HEK293T (cell line): ENCODE measurements around the gene HSPB7.

Experiments
- BHLHE40 ChIP-seq: fragments of 450-650 bp; IDR thresholded peaks from 2 replicates; pipeline ENCODE4 v1.6.1; 2016; ENCODE audit warnings: mild to moderate bottlenecking, moderate library complexity, borderline replicate concordance
- FOXM1 ChIP-seq: fragments of 450-650 bp; IDR thresholded peaks from 2 replicates; pipeline ENCODE4 v1.6.1; 2017; ENCODE audit warnings: mild to moderate bottlenecking, borderline replicate concordance
- HDGF ChIP-seq: fragments of 450-650 bp; IDR thresholded peaks from 2 replicates; pipeline ENCODE4 v1.6.1; 2017; ENCODE audit warnings: antibody characterized with exemption, borderline replicate concordance
- TF ChIP-seq, protein P1 (sequence below): fragments of 450-650 bp; IDR thresholded peaks from 2 replicates; pipeline ENCODE4 v1.6.1; 2016

DNA sequence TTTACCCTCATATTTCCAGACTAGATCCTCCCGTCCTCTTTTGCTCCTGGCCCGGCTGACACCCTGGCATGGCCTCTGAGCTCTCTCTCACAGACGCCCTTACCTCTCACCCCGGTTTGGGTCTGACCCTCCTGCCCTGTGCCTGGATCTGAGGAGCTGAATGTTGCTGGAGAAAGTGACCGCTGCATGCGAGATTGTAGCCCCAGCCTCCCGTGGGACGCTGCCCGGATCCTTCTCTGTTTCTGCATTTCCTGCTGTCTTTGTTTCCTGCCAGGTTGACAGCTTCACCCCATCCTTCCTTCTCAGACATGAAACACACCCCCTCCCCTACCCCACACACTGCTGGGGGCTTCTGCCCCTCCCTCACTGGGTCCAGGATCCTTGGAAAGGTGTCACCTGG, 46.1 kb upstream of the HSPB7 start:
- TF ChIP-seq, protein P1, sequence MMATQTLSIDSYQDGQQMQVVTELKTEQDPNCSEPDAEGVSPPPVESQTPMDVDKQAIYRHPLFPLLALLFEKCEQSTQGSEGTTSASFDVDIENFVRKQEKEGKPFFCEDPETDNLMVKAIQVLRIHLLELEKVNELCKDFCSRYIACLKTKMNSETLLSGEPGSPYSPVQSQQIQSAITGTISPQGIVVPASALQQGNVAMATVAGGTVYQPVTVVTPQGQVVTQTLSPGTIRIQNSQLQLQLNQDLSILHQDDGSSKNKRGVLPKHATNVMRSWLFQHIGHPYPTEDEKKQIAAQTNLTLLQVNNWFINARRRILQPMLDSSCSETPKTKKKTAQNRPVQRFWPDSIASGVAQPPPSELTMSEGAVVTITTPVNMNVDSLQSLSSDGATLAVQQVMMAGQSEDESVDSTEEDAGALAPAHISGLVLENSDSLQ: no peak
- TF ChIP-seq BHLHE40 (no peak), FOXM1 (no peak), HDGF (no peak)
